Loucy (cell line): ENCODE measurements around the gene LEUTX.
"Not testable (repeated sequence)": the region's sequence is repeated elsewhere in the genome, so short reads cannot be mapped to it uniquely, and the experiment has no call there.

Experiments
- H2AFZ ChIP-seq: fragments of 200-600 bp; sonication (generic); 2 replicates; pipeline ENCODE4 v1.6.0; 2016; ENCODE audit warnings: antibody characterized with exemption, mild to moderate bottlenecking, low read length, moderate library complexity
- H3F3A ChIP-seq: fragments of 200-600 bp; 2 replicates; pipeline ENCODE4 v1.6.0; 2016; ENCODE audit warnings: antibody characterized with exemption, low read depth, mild to moderate bottlenecking
- H3K27me3 ChIP-seq: fragments of 200-600 bp; sonication (generic); 2 replicates; pipeline ENCODE4 v1.6.1; 2014; ENCODE audit warnings: low read length, mild to moderate bottlenecking; ENCODE audit not compliant: insufficient read depth, poor library complexity, severe bottlenecking
- H3K36me3 ChIP-seq: fragments of 200-600 bp; sonication (generic); 2 replicates; pipeline ENCODE4 v1.6.1; 2016; ENCODE audit warnings: low read length; ENCODE audit not compliant: insufficient read depth
- H3K4me1 ChIP-seq: fragments of 200-600 bp; sonication (generic); 2 replicates; pipeline ENCODE4 v1.5.1; 2014; ENCODE audit warnings: low read length, mild to moderate bottlenecking; ENCODE audit not compliant: insufficient read depth, poor library complexity, severe bottlenecking
- H3K4me2 ChIP-seq: fragments of 200-600 bp; sonication (generic); 2 replicates; pipeline ENCODE4 v1.6.0; 2014; ENCODE audit warnings: antibody characterized with exemption, low read length, low read depth, mild to moderate bottlenecking; ENCODE audit not compliant: poor library complexity, severe bottlenecking
- H3K4me3 ChIP-seq: fragments of 200-600 bp; sonication (generic); 2 replicates; pipeline ENCODE4 v1.5.1; 2014; ENCODE audit warnings: low read length, mild to moderate bottlenecking, mixed read lengths; ENCODE audit not compliant: poor library complexity, severe bottlenecking
- H3K79me2 ChIP-seq: fragments of 200-600 bp; sonication (generic); 2 replicates; pipeline ENCODE4 v1.6.1; 2014; ENCODE audit warnings: low read length; ENCODE audit not compliant: insufficient read depth
- H3K9ac ChIP-seq: fragments of 200-600 bp; sonication (generic); 2 replicates; pipeline ENCODE4 v1.6.0; 2014; ENCODE audit warnings: mild to moderate bottlenecking, low read depth, low read length, moderate library complexity; ENCODE audit not compliant: poor library complexity, severe bottlenecking
- H3K9me2 ChIP-seq: fragments of 200-600 bp; sonication (generic); replicated peaks from 2 replicates; pipeline ENCODE4 v1.6.1; 2016; ENCODE audit warnings: low read depth, low read length, mixed read lengths
- H3K9me3 ChIP-seq: fragments of 200-600 bp; sonication (generic); 2 replicates; pipeline ENCODE4 v1.6.1; 2014; ENCODE audit warnings: mild to moderate bottlenecking, antibody characterized with exemption, low read length, low read depth; ENCODE audit not compliant: insufficient read depth
- H4K20me1 ChIP-seq: fragments of 200-600 bp; sonication (generic); 2 replicates; pipeline ENCODE4 v1.6.0; 2014; ENCODE audit warnings: antibody characterized with exemption, low read length, mild to moderate bottlenecking; ENCODE audit not compliant: insufficient read depth, poor library complexity, severe bottlenecking
- CTCF ChIP-seq: fragments of 200-600 bp; sonication (generic); conservative IDR thresholded peaks from 2 replicates; pipeline ENCODE4 v1.5.1; 2014; ENCODE audit warnings: mild to moderate bottlenecking, antibody characterized with exemption, low read length
- EZH2phosphoT487 ChIP-seq: fragments of 200-600 bp; IDR thresholded peaks from 2 replicates; pipeline ENCODE4 v1.6.1; 2018; ENCODE audit warnings: antibody characterized with exemption, mild to moderate bottlenecking, moderate library complexity, borderline replicate concordance

LEUTX gene

GRCh38 chr19:39802958-39803357 lies 24.3 kb downstream of the LEUTX start:
- H3F3A ChIP-seq: no peaks in the 10 kb centered on the region
- H3K9me3 ChIP-seq: no peaks in the 10 kb centered on the region
- no peak overlapping the region for H3K4me3 ChIP-seq
- H3K4me1 ChIP-seq: no peaks in the 10 kb centered on the region
- no peaks in the 10 kb centered on the region for H3K36me3 ChIP-seq
- H3K9ac ChIP-seq: no peak overlapping the region
- no peak overlapping the region for H3K4me2 ChIP-seq
- H2AFZ ChIP-seq: no peak overlapping the region
- H3K27me3 ChIP-seq: no peaks in the 10 kb centered on the region
- no peaks in the 10 kb centered on the region for H3K79me2 ChIP-seq
- no peaks in the 10 kb centered on the region for H4K20me1 ChIP-seq
- no peak for TF ChIP-seq EZH2phosphoT487
- no peaks in the 10 kb centered on the region for H3K9me2 ChIP-seq

- H3K27me3 ChIP-seq: no peaks in the 10 kb centered on the region
- H3K4me2 ChIP-seq: no peak overlapping the region
- no peaks in the 10 kb centered on the region for H3K9me3 ChIP-seq
- H2AFZ ChIP-seq: no peak overlapping the region
- no peaks in the 10 kb centered on the region for H3K36me3 ChIP-seq
- no peaks in the 10 kb centered on the region for H3K4me1 ChIP-seq
- H3K9me2 ChIP-seq: no peaks in the 10 kb centered on the region
- no peak overlapping the region for H3K4me3 ChIP-seq
- TF ChIP-seq CTCF: no peak
- no peak for TF ChIP-seq EZH2phosphoT487
- no peaks in the 10 kb centered on the region for H3K79me2 ChIP-seq
- H3K9ac ChIP-seq: no peak overlapping the region
- no peaks in the 10 kb centered on the region for H3F3A ChIP-seq
- H4K20me1 ChIP-seq: no peaks in the 10 kb centered on the region
Measured at GRCh38 chr19:39805104-39805503, 26.4 kb downstream of the LEUTX start.

GRCh38 chr19:39807846-39808364 lies 29.3 kb downstream of the LEUTX start:
- Histone ChIP-seq H3K9me2 (no peaks in the 10 kb centered on the region), H2AFZ (no peak overlapping the region), H3K79me2 (no peaks in the 10 kb centered on the region), H4K20me1 (no peaks in the 10 kb centered on the region), H3K4me1 (no peaks in the 10 kb centered on the region), H3F3A (no peaks in the 10 kb centered on the region), H3K4me2 (no peak overlapping the region), H3K4me3 (no peak overlapping the region), H3K9ac (no peak overlapping the region), H3K27me3 (no peaks in the 10 kb centered on the region), H3K9me3 (no peaks in the 10 kb centered on the region), H3K36me3 (no peaks in the 10 kb centered on the region)
- TF ChIP-seq EZH2phosphoT487: no peak
- TF ChIP-seq CTCF: no peak

- H2AFZ ChIP-seq, H3K27me3 ChIP-seq, H3K4me3 ChIP-seq, H3K4me1 ChIP-seq, H3K36me3 ChIP-seq, H3F3A ChIP-seq, H3K9me3 ChIP-seq, H4K20me1 ChIP-seq, H3K9ac ChIP-seq, H3K4me2 ChIP-seq, H3K9me2 ChIP-seq, H3K79me2 ChIP-seq: not testable (repeated sequence)
Measured at GRCh38 chr19:39808688-39809087, 30.0 kb downstream of the LEUTX start.
